Small intestine (tissue), 7 donors: Measurements from ENCODE around the gene CCDC9. TPM values are rescaled to one million over a fixed set of nuclear protein-coding genes. Genes with fewer than 3 reads are reported as not detected.

Experiments
- DNase-seq, 2 donors: peaks; one replicate each; pipeline versions ENCODE4 v3.0.0 to v3.0.0-alpha.2; 2013
- FAIRE-seq: peaks from 2 replicates; lab custom pipeline; 2012; peaks lifted over from hg19 to GRCh38; lab: Jason Lieb, UNC
- H3K27ac ChIP-seq, 3 donors: one replicate each; pipeline ENCODE4 v1.5.1; 2013; ENCODE audit warnings: low read length in 2 of 3, mild to moderate bottlenecking in 2 of 3, control low read depth in 1 of 3, inconsistent platforms in 1 of 3, low read depth in 1 of 3, moderate library complexity in 1 of 3
- H3K27me3 ChIP-seq, 3 donors: one replicate each; pipeline ENCODE4 v1.6.1; 2013; ENCODE audit warnings: low read length in 3 of 3, inconsistent platforms in 1 of 3; ENCODE audit not compliant: control insufficient read depth in 3 of 3, insufficient read depth in 3 of 3
- H3K36me3 ChIP-seq, 3 donors: one replicate each; pipeline ENCODE4 v1.6.1; 2013; ENCODE audit warnings: low read length in 3 of 3, inconsistent platforms in 1 of 3, low read depth in 1 of 3, mild to moderate bottlenecking in 1 of 3, moderate library complexity in 1 of 3; ENCODE audit not compliant: control insufficient read depth in 3 of 3, insufficient read depth in 2 of 3
- H3K4me1 ChIP-seq, 3 donors: one replicate each; pipeline ENCODE4 v1.6.1; 2013; ENCODE audit warnings: low read length in 2 of 3, inconsistent platforms in 1 of 3, low read depth in 1 of 3, mild to moderate bottlenecking in 1 of 3, moderate library complexity in 1 of 3; ENCODE audit not compliant: control insufficient read depth in 3 of 3, insufficient read depth in 2 of 3
- H3K4me3 ChIP-seq, 3 donors: one replicate each; pipeline ENCODE4 v1.5.1; 2013; ENCODE audit warnings: low read length in 3 of 3, control low read depth in 1 of 3, inconsistent platforms in 1 of 3, low read depth in 1 of 3, mild to moderate bottlenecking in 1 of 3, moderate library complexity in 1 of 3
- H3K9me3 ChIP-seq, 2 donors: one replicate each; pipeline ENCODE4 v1.6.1; 2013; ENCODE audit warnings: low read depth in 1 of 2, low read length in 1 of 2; ENCODE audit not compliant: control insufficient read depth in 2 of 2, insufficient read depth in 1 of 2
- WGBS, 3 donors: extraction: QIAGEN DNeasy Blood & Tissue Kit; methylation state at CpG; one replicate each; pipeline ENCODE4 v1.1.7; 2013; 5-methylcytosine and 5-hydroxymethylcytosine counted together
- polyA plus RNA-seq, 4 donors: library from polyadenylated mRNA; stranded (reverse) in 3 of 4; unstranded in 1 of 4; fragments of 200-250 nt in 3 of 4; fragments of 120-200 nt in 1 of 4; gene quantifications; one replicate each; pipeline versions ENCODE4 v1.2.1 to v1.2.3, GENCODE V29; 2013
- donor health status: healthy with polysubstance abuse.
- donor health status: control.
- donor health status: control.
- donor health status: Bipolar disorder and iron deficiency.
- donor health status: healthy.

Gene CCDC9
- polyA plus RNA-seq, 4 donors, result 12.1 to 23.0 (median 22.1) TPM

DNA sequence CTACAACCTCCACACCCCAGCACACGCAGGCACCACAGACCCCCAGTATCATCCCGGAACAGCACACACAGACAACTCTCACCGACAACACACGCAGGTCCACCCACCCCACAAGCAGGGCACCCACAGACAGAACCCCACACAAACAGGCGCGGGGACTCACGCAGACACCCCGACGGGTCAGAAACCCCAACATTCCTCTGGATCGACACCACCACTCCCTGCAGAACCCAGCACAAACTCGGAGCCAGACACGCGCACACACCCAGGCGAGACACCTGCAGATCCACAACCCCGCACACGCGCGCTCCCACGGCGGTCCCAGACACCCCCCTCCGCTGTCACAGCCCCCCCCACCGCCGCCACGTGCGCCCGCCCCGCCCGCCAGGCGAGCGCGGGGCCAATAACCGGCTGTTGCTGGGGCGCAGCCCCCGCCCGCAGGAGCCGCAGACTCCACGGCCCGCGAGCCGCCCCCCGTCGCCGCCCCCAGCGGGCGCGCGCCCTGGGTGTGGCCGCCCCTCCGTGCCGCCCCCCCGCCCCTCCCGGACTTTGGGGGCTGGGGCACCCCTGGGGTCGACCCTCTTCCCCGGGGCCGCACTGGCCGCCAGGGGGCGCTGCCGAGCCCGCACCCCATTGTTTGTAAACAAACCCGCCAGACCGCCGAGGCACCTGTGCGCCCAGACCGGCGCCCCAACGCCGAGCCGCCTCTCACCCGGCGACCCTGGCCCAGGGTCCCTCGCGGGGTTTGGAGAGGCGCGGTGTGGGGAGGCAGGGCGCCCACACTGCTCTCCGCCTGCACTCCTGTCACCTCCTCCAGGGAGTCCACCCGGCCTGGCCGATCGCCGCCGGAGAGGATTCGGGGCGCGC is 26.0 kb upstream of the CCDC9 start:
- FAIRE-seq (no peak), DNase-seq (peak in 1 of 2 donors; percentile 79)
- H3K36me3 ChIP-seq, result no peaks in the 10 kb centered on the region
- 0 to 1% (median 1%) methylated on average over 23 to 84 of the region's 84 CpGs for WGBS, 3 donors
- H3K9me3 ChIP-seq, result no peaks in the 10 kb centered on the region
- peaks cover 0 to 24% (median 0%) of the 10 kb centered on the region in 3 donors for H3K27me3 ChIP-seq
- H3K4me3 ChIP-seq, result peak overlapping the region; percentile 53 to 93 (median 77)
- peak overlapping the region in 1 of 3 donors; percentile 74 for H3K27ac ChIP-seq
- peaks cover 7 to 40% (median 7%) of the 10 kb centered on the region in 3 donors for H3K4me1 ChIP-seq

DNA sequence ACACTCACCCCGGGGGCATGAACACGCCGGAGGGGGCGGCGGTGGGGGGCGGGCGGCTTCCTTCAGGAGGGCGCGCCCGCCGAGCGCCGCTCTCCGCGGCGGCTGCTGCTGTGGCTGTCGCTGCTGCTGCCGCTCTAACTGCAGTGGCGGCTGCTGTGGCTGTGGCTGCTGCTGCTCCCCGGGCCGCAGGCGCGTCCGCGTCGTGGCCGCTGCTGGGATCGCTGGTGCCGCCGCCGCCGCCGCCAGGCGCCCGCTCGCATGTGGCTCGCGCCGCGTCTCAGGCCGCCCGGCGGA is 25.5 kb upstream of the CCDC9 start, which contains the start of gene BBC3:
TSS of gene BBC3 (minus strand) at position 279 of the 294 bp plus-strand sequence. CDS start 2,768 bp downstream, outside the sequence.
- Histone ChIP-seq H3K4me1 (peaks cover 7 to 35% (median 7%) of the 10 kb centered on the region in 3 donors), H3K36me3 (no peaks in the 10 kb centered on the region), H3K27ac (peak within 1 kb of the TSS; percentile 34 to 79 (median 70)), H3K4me3 (peak within 1 kb of the TSS; percentile 53 to 93 (median 77)), H3K27me3 (peaks cover 0 to 24% (median 0%) of the 10 kb centered on the region in 3 donors), H3K9me3 (no peaks in the 10 kb centered on the region)
- FAIRE-seq (no peak), DNase-seq (no peak)
- WGBS, 3 donors, result 1 to 2% (median 1%) methylated on average over 23 to 43 of the region's 43 CpGs

DNA sequence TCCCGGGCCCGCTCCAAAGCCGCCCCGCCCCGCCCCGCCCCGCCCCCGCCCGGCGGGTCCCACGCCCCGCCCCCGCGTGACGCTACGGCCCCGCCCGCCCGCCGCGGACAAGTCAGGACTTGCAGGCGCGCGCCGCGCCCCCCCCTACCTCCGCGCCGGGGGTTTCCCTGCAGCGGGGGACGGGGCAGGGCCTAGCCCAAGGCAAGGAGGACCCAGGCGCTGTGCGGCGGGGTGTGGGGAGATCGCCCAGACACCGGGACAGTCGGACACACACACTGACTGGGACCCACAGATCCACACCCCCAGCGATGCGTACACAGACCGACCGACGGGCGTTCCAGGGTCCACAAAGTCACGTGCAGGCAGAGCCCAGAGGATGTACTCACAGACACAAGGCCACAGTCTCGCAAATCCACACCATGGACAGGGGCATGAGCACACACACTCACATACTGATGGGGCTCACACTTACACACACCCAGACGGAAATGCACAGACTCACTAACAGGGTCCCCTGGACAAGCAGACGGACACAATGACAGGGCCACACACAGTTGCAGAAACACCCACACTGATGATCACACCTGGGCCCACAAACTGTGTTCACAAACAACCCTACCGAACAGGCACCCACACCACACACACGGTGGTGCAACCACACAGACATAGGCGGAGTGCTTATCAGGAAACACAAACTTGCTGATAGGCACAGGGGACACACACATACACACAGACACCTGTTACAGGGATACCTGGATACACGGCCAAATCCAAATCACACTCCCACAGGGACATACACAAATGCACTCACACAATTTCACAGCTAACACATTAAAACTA is 24.9 kb upstream of the CCDC9 start:
- H3K9me3 ChIP-seq, result no peaks in the 10 kb centered on the region
- H3K27me3 ChIP-seq, result peaks cover 0 to 28% (median 0%) of the 10 kb centered on the region in 3 donors
- H3K4me1 ChIP-seq, result peaks cover 7 to 35% (median 7%) of the 10 kb centered on the region in 3 donors
- no peaks in the 10 kb centered on the region for H3K36me3 ChIP-seq
- peak overlapping the region; percentile 34 to 79 (median 70) for H3K27ac ChIP-seq
- FAIRE-seq, result no peak
- WGBS, 3 donors, result 2 to 4% (median 4%) methylated on average over 22 to 51 of the region's 51 CpGs
- H3K4me3 ChIP-seq, result peak overlapping the region; percentile 17 to 93 (median 51)
- peak; percentile 74 to 92 for DNase-seq

DNA sequence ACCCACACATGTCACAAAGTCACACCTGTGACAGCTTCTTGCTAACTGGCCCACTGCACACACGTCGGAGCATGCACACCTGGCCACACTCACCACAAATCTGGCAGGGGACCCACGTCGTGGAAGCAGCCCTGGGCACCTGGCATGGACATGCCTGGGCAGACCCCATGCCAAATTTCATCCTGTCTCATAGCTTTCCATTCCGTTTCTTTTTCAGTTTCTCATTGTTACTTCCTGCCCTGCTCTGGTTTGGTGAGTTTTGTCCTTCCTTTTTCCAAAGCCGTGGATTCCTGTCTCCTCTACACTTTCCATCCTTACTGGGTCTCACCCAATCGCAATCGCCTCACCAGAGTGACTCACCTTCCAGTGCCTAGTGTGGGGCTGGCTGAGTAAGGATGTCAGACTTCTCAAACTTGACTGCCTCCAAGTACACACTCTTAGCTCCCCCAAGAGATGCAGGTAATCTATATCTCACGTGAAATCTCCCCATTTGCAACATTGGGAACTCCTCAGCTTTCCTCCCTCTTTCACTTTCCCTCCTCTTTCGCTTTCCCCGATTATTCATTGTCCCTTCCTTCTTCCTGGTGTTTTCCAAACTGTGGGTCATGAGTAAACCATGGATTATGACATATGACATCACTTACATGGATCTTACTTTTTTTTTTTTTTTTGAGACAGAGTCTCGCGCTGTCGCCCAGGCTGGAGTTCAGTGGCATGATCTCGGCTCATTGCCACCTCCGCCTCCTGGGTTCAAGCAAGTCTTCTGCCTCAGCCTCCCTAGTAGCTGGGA is 23.7 kb upstream of the CCDC9 start:
- H3K36me3 ChIP-seq, result no peaks in the 10 kb centered on the region
- no peaks in the 10 kb centered on the region for H3K9me3 ChIP-seq
- H3K27ac ChIP-seq, result peak overlapping the region in 2 of 3 donors; percentile 39 to 95
- peaks cover 0 to 32% (median 0%) of the 10 kb centered on the region in 3 donors for H3K27me3 ChIP-seq
- WGBS, 3 donors, result 7 to 30% (median 28%) methylated on average over 16 of the region's 16 CpGs
- no peak for FAIRE-seq
- H3K4me1 ChIP-seq, result peaks cover 0 to 23% (median 3%) of the 10 kb centered on the region in 3 donors
- DNase-seq, result peak; percentile 41 to 79
- H3K4me3 ChIP-seq, result no peak overlapping the region

DNA sequence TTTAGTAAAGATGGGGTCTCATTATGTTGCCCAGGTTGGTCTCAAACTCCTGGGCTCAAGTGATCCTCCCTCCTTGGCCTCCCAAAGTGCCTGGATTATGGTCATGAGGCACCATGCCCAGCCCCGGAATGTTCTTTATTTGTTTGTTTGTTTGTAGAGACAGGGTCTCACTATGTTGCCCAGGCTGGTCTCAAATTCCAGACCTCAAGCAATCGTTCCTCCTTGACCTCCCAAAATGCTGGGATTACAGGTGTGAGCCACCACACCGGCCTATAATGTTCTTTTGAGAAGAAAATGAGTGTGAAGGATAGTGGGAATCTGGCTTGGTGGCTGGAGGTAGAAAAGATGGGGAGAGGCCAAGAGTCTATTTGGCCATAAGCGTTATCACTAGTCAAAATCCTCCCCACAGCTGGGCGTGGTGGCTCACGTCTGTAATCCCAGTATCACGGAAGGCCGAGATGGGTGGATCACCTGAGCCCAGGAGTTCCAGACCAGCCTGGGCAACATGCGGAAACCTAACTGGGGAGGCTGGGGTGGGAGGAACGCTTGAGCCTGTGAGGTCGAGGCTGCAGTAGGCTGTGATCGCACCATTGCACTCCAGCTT is 20.2 kb upstream of the CCDC9 start:
- H3K36me3 ChIP-seq, result no peaks in the 10 kb centered on the region
- FAIRE-seq, result no peak
- peaks cover 0 to 13% (median 0%) of the 10 kb centered on the region in 3 donors for H3K4me1 ChIP-seq
- no peak for DNase-seq
- no peak overlapping the region for H3K27ac ChIP-seq
- 61 to 81% (median 61%) methylated on average over 12 of the region's 12 CpGs for WGBS, 3 donors
- no peak overlapping the region for H3K4me3 ChIP-seq
- no peaks in the 10 kb centered on the region for H3K9me3 ChIP-seq
- H3K27me3 ChIP-seq, result peaks cover 0 to 36% (median 2%) of the 10 kb centered on the region in 3 donors

DNA sequence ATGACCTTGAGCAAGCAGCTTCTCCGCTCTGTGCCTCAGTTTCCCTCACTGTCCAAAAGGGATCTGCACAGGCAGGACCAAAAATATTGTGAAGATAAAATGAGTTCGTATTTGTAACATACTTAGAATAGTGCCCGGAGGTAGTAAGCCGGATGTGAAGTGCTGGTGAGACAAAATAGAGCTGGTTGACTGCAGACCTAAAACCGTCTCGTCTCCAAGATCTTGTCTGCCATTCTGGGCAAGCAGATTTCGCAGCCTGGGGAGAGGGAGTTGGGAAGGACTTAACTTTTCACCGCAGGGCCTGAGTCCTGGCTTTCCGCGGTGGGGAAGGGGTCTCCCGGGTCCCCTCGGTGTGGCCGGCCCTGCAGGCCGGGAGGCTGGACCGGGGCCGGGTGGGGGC is 17.2 kb upstream of the CCDC9 start:
- Histone ChIP-seq H3K27me3 (peaks cover 0 to 64% (median 2%) of the 10 kb centered on the region in 3 donors), H3K27ac (no peak overlapping the region), H3K4me1 (peaks cover 0 to 23% (median 0%) of the 10 kb centered on the region in 3 donors), H3K36me3 (no peaks in the 10 kb centered on the region), H3K4me3 (peak overlapping the region in 1 of 3 donors; percentile 17), H3K9me3 (no peaks in the 10 kb centered on the region)
- DNase-seq, result peak in 1 of 2 donors; percentile 6
- FAIRE-seq, result no peak
- 12 to 19% (median 15%) methylated on average over 13 to 16 of the region's 16 CpGs for WGBS, 3 donors

DNA sequence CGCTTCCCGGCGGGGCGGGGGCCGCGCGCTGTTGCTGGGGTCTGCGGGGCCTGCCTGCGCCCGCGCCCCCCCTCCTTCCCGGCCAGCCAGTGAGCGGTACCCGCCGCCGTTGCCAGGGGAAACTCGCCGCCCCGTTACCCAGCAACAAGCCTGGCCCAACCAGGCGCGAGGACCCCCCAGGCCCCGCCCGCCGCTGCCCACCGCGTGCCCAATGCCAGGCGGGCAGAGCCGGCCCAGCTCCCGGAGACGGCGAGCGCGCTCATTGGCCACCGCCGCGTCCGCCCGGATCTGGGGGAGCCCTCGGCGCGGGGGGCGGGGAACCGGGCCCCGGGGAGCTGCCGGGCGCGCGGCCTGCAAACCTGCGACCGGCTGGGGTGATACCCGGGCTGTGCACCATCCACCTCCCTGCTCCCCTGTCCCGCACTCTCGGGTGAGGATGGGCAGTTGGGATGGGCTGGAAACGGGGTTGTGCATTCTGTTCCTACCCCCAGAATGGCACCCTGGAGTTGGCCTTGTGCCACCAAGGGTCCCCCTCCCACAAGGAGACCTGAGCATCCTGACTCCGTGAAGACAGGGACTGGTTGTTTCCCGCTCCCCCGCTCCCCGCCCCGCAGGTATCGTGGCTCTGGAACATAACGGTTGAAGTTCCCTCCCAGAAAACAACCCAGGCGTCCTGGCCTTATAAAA is 16.6 kb upstream of the CCDC9 start:
- Histone ChIP-seq H3K36me3 (no peaks in the 10 kb centered on the region), H3K9me3 (no peaks in the 10 kb centered on the region), H3K27me3 (peaks cover 0 to 64% (median 2%) of the 10 kb centered on the region in 3 donors), H3K4me3 (peak overlapping the region in 1 of 3 donors; percentile 17), H3K4me1 (peaks cover 0 to 23% (median 0%) of the 10 kb centered on the region in 3 donors), H3K27ac (no peak overlapping the region)
- no peak for FAIRE-seq
- peak in 1 of 2 donors; percentile 42 for DNase-seq
- WGBS, 3 donors, result 3 to 5% (median 3%) methylated on average over 39 to 62 of the region's 62 CpGs
